A549 (cell line): ENCODE data around the gene MSMP.

Experiments used
- EHMT2 ChIP-seq: fragments of 200-600 bp; sonication (generic); IDR thresholded peaks from 2 replicates; pipeline ENCODE4 v1.6.1; 2016; ENCODE audit warnings: antibody characterized with exemption, low read depth, mild to moderate bottlenecking, moderate library complexity
- EP300 ChIP-seq, 2 experiments: fragments of >200 bp; sonication (Bioruptor Twin); formaldehyde crosslinking; IDR thresholded peaks; 2 replicates in 1 of 2; 3 replicates in 1 of 2; pipeline ENCODE4 v1.6.1; 2016 to 2017
- KDM1A ChIP-seq: fragments of 200-600 bp; sonication (generic); IDR thresholded peaks from 2 replicates; pipeline ENCODE4 v1.6.1; 2016; ENCODE audit warnings: low read depth, mild to moderate bottlenecking
- MAFK ChIP-seq: fragments of 450-650 bp; IDR thresholded peaks from 2 replicates; pipeline ENCODE4 v1.6.1; 2014; ENCODE audit not compliant: partially characterized antibody
- MAX ChIP-seq: IDR thresholded peaks from 2 replicates; pipeline ENCODE4 v1.6.1; 2012
- PBX3 ChIP-seq: IDR thresholded peaks from 2 replicates; pipeline ENCODE4 v1.6.1; 2012
- POLR2A ChIP-seq: IDR thresholded peaks from 2 replicates; pipeline ENCODE4 v1.6.1; 2012; ENCODE audit warnings: mild to moderate bottlenecking, low read length
- POLR2AphosphoS2 ChIP-seq: conservative IDR thresholded peaks from 2 replicates; pipeline ENCODE4 v1.6.1; 2012; ENCODE audit warnings: low read length, improper control_type of control experiment, inconsistent platforms
- RCOR1 ChIP-seq: fragments of 150-350 bp; IDR thresholded peaks from 2 replicates; pipeline ENCODE4 v1.6.1; 2014; ENCODE audit warnings: antibody characterized with exemption, low read length, low read depth
- RFX5 ChIP-seq: fragments of 450-650 bp; IDR thresholded peaks from 2 replicates; pipeline ENCODE4 v1.7.1; 2014; ENCODE audit warnings: antibody characterized with exemption, mild to moderate bottlenecking, moderate library complexity
- TF ChIP-seq, protein P1 (sequence below): fragments of >200 bp; sonication (Bioruptor Twin); formaldehyde crosslinking; IDR thresholded peaks from 3 replicates; pipeline ENCODE4 v1.5.1; 2016
- TF ChIP-seq, protein P2 (sequence below): fragments of 450-650 bp; IDR thresholded peaks from 2 replicates; pipeline ENCODE4 v1.6.1; 2014; ENCODE audit warnings: antibody characterized with exemption

DNA sequence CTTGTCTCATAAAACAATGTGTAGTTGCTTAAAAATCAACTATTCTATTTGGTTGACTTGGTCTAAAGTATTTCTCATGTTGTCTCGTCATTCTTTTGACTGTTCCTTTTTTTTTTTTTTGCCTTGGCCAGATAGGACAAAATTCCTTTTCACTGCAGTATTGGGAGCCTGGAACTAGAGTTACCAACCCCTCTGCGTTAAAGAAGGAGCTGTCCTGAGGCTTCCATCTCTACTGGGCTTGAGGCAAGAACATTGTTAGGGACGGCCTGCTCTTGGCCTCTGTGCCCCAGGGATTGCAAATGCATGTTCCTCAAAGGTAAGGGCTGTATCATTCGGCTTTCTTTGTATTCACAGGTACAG, 35.9 kb upstream of the MSMP start:
- TF ChIP-seq, protein P1, sequence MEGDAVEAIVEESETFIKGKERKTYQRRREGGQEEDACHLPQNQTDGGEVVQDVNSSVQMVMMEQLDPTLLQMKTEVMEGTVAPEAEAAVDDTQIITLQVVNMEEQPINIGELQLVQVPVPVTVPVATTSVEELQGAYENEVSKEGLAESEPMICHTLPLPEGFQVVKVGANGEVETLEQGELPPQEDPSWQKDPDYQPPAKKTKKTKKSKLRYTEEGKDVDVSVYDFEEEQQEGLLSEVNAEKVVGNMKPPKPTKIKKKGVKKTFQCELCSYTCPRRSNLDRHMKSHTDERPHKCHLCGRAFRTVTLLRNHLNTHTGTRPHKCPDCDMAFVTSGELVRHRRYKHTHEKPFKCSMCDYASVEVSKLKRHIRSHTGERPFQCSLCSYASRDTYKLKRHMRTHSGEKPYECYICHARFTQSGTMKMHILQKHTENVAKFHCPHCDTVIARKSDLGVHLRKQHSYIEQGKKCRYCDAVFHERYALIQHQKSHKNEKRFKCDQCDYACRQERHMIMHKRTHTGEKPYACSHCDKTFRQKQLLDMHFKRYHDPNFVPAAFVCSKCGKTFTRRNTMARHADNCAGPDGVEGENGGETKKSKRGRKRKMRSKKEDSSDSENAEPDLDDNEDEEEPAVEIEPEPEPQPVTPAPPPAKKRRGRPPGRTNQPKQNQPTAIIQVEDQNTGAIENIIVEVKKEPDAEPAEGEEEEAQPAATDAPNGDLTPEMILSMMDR = no peak
- TF ChIP-seq POLR2A = no peak
- TF ChIP-seq MAX = no peak
- no peak for TF ChIP-seq POLR2AphosphoS2
- TF ChIP-seq PBX3 = no peak
- no peak for TF ChIP-seq RCOR1
- no peak for TF ChIP-seq KDM1A
- no peak for TF ChIP-seq MAFK
- TF ChIP-seq, protein P2, sequence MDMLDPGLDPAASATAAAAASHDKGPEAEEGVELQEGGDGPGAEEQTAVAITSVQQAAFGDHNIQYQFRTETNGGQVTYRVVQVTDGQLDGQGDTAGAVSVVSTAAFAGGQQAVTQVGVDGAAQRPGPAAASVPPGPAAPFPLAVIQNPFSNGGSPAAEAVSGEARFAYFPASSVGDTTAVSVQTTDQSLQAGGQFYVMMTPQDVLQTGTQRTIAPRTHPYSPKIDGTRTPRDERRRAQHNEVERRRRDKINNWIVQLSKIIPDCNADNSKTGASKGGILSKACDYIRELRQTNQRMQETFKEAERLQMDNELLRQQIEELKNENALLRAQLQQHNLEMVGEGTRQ = no peak
- TF ChIP-seq RFX5 = no peak
- TF ChIP-seq EHMT2 = no peak
- no peak for TF ChIP-seq EP300 (IDR thresholded peaks at IDR 0.05)
